Gastroesophageal sphincter (tissue), 3 donors: Measurements from ENCODE around the gene DSC3.
"Not testable (repeated sequence)": the region's sequence is repeated elsewhere in the genome, so short reads cannot be mapped to it uniquely, and the experiment has no call there.

Experiments used
- CTCF ChIP-seq, 4 experiments: fragments of 200-600 bp in 2 of 4; fragments of 450-650 bp in 2 of 4; sonication (generic) in 1 of 4; IDR thresholded peaks; one replicate each; pipeline ENCODE4 v1.5.1; 2017 to 2019; ENCODE audit warnings: antibody characterized with exemption in 4 of 4, mild to moderate bottlenecking in 2 of 4, moderate library complexity in 2 of 4
- EP300 ChIP-seq: sonication (generic); formaldehyde crosslinking; IDR thresholded peaks from one replicate; pipeline ENCODE4 v1.6.1; 2017; ENCODE audit warnings: antibody characterized with exemption, mild to moderate bottlenecking
- POLR2A ChIP-seq, 2 donors: fragments of 450-650 bp; IDR thresholded peaks; one replicate each; pipeline ENCODE4 v1.6.1; 2017; ENCODE audit warnings: antibody characterized with exemption in 2 of 2, mild to moderate bottlenecking in 2 of 2, moderate library complexity in 1 of 2
- POLR2AphosphoS5 ChIP-seq: sonication (generic); formaldehyde crosslinking; IDR thresholded peaks from one replicate; pipeline ENCODE4 v1.6.1; 2017; ENCODE audit warnings: antibody characterized with exemption

GRCh38 chr18:30978091-30978490 is 64.5 kb downstream of the DSC3 start:
- not testable (repeated sequence) for TF ChIP-seq CTCF (IDR thresholded peaks at IDR 0.05); EP300; POLR2A (IDR thresholded peaks at IDR 0.05); POLR2AphosphoS5
